ENCODE data around the gene ZNF597. TPM values are rescaled to one million over a fixed set of nuclear protein-coding genes. Genes with fewer than 3 reads are reported as not detected.

The ZNF597 gene
- total RNA-seq, 2 donors from 2014 or later = 2.0 to 3.1 TPM

DNA sequence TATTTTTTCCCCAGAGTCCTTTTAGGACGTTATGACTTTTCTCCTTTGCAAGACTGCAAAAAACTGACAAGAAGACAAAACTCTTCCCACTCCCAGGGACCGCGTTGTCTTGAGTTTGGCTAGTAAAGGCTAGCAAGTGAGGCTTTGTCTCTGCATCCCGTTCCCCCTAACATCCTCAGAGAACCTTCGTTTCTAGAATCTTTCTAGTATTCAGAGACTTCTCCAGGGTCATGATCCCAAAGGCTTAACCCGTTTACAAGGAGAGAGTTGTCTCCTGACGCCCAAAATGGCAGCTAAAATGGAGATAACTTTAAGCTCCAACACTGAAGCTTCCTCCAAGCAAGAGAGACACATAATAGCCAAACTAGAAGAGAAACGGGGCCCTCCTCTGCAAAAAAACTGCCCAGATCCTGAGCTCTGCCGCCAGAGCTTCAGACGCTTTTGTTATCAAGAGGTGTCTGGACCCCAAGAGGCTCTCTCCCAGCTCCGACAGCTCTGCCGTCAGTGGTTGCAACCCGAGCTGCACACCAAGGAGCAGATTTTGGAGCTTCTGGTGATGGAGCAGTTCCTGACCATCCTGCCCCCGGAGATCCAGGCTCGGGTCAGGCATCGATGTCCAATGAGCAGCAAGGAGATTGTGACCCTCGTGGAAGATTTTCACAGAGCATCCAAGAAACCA is 41.4 kb downstream of the ZNF597 start:
- Mint-ChIP-seq H3K36me3 (peaks cover 71 to 78% of the 10 kb centered on the region in 2 donors), H3K9me3 (peaks cover 27 to 29% of the 10 kb centered on the region in 2 donors), H3K27ac (peak overlapping the region; percentile 91 to 94)

DNA sequence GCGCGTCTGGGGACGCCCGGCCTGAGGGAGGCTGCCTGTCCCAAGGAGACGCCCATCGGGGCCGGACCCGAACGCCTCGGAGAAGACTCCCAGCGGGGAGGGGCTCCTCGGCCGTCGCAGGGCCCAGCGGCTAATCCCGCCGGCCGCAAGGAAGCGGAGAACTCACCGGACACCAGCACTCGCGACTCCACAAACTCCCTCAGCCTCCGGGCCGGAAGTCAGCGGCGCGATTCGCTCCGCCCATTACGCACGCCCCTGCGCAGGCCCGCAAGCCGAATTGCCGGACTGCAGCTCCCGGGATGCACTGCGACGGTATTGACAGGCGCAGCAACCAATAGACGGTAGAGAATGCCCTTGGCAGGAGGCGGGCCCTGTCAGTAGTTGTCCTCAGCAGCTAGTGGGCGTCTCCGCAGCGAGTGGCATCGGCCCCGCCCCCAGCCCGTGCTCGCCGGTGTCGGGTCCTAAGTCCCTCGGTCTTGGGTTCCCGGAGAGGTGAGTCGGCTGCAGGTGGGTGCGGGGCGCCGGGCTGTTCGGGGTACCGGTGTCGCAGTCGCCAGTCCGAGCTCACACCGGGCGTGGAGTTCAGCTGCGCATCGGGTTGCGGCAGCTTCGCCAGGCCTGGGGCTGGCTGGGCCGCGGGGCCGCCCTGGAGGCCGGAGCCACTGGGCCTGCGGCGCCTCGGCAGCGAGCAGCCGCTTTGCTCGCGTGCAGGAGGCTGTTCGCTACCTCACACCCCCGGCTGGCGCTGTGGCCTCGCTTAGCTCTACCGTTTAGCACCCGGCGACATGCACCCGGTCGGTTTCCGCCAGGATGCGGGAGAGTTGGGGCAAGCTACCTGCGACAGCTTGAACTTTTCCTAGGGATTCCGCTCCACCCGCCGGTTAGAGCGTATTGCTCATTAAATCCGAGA is 42.3 kb downstream of the ZNF597 start, which contains the start of the genes ZNF174 and ZSCAN32:
Gene ZNF174 (plus strand): TSS at position 437 of the 910 bp plus-strand sequence. CDS start 790 bp downstream, outside the sequence.
Gene ZSCAN32 (minus strand): TSS at position 226 of the 910 bp plus-strand sequence. CDS start 3,447 bp downstream, outside the sequence.
- peak; percentile 99 for DNase-seq (ENCODE audit: low spot score in 2 of 2)
- peak; percentile 99 for ATAC-seq
- Mint-ChIP-seq H3K36me3 (peaks cover 71 to 78% of the 10 kb centered on the region in 2 donors), H3K9me3 (peaks cover 27 to 30% of the 10 kb centered on the region in 2 donors), H3K27ac (peak within 1 kb of the TSS; percentile 91 to 95)

More for the DNA sequence above, 41.4 kb downstream of the ZNF597 start:
- ATAC-seq (no peak), DNase-seq (ENCODE audit: low spot score in 2 of 2) (peak in 1 of 2 donors; percentile 12)

DNA sequence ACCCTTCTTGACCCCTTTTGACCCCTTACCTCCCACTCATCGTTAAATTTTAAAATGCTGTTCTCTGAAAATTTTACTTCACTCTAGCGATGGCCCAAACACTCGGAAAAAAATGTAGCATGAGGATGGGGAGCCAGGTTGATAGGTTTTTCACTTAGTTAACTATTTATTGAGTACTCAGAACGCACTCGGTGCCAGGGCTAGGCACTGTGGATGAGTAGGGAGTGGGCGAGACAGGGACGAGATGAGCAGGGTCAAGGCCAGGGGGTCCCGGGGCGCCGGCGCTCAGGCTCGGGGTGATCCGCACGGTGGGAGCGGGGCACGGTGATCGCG is 42.9 kb downstream of the ZNF597 start:
- peaks cover 27% of the 10 kb centered on the region in 2 donors for H3K9me3 Mint-ChIP-seq
- ATAC-seq = peak in 1 of 2 donors; percentile 51
- peaks cover 71 to 78% of the 10 kb centered on the region in 2 donors for H3K36me3 Mint-ChIP-seq
- H3K27ac Mint-ChIP-seq = peak overlapping the region; percentile 91 to 95
- DNase-seq (ENCODE audit: low spot score in 2 of 2) = no peak

DNA sequence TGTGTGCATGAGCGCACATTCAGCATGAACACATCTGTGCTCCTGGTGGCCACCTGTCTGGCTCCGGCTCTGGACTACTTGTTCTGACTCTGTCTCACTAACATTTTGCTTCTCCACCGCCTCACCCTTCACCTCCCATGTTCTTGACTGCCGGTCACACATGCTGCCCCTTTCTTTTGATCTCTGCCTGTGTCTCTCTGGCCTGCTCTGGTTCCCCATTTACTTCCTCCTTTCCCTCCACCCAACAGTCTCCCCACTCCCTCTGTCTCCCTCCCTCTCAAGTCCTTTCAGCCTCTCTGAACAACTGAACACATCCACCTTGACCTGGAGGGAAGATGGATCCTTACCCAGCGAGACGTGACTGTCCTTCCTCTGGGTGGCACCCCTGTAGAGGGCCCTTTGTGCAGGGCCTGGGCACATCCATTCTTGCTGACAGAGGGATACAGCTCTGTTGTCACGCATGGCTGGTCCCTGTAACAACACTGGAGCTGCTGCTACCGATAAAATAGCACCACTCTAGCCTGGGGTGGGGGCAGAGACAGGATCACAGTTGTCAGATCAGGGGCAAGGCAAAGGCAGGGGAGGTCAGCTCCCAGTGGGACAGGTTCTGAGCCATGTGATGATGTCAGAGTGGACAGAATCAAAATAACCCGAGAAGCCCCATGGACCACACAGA is 53.5 kb downstream of the ZNF597 start:
- H3K9me3 Mint-ChIP-seq = peaks cover 39 to 43% of the 10 kb centered on the region in 2 donors
- DNase-seq (ENCODE audit: low spot score in 2 of 2) = no peak
- peak overlapping the region; percentile 21 to 33 for H3K27ac Mint-ChIP-seq
- ATAC-seq = no peak
- peaks cover 76 to 90% of the 10 kb centered on the region in 2 donors for H3K36me3 Mint-ChIP-seq

DNA sequence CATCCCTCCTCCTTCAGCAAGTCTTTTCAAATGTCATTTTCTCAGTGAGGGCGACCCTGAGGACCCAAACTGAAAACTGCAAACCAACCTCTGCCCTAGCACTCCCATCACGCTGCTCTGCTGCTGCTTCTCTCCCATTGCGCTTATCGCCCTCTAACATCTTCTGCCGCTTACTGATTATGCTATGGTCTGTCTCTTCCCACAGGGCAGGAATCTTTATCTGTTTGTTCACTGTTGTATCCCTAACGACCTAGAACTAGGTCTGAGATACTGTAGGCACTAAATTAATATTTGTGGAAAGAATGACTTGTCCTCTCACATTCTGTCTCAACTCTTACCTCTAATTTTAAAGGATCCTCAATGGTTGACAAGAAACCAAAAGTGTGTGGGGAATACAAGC is 55.0 kb downstream of the ZNF597 start:
- H3K9me3 Mint-ChIP-seq = peaks cover 44 to 45% of the 10 kb centered on the region in 2 donors
- ATAC-seq = no peak
- H3K36me3 Mint-ChIP-seq = peaks cover 78 to 90% of the 10 kb centered on the region in 2 donors

DNA sequence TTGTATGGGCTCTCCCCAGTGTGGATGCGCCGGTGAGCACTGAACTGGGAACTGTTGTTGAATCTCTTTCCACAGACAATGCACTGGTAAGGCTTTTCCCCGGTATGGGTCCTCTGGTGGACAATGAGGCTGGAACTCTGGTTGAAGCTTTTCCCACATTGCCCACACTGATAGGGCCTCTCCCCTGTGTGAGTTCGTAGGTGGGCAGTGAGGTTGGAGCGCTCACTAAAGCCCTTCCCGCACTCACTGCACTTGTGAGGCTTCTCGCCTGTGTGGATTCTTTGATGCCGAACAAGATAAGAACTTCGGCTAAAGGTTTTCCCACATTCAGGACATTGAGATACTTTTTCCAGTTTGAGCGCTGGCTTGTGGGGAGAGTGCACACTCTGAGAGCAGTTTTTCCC is 60.3 kb downstream of the ZNF597 start:
- peaks cover 54 to 64% of the 10 kb centered on the region in 2 donors for H3K9me3 Mint-ChIP-seq
- no peak overlapping the region for H3K27ac Mint-ChIP-seq
- ATAC-seq (no peak), DNase-seq (ENCODE audit: low spot score in 2 of 2) (no peak)
- H3K36me3 Mint-ChIP-seq = peaks cover 91 to 92% of the 10 kb centered on the region in 2 donors

More for the DNA sequence above, 55.0 kb downstream of the ZNF597 start:
- H3K27ac Mint-ChIP-seq = no peak overlapping the region
- no peak for DNase-seq (ENCODE audit: low spot score in 2 of 2)

Other genes with a start within 250 kb of the ZNF597 start
- 10 to 100 TPM in 1 of 2 donors, 1 to 10 TPM in 1; 9.2 to 19.3 TPM for gene ZNF200, start 208.3 kb downstream of the ZNF597 start, total RNA-seq
- under 1 TPM in 1 of 2 donors, not detected in 1; 0.16 TPM for gene MEFV, start 186.9 kb downstream of the ZNF597 start, total RNA-seq
- 10 to 100 TPM; 16.2 to 20.6 TPM for gene ZNF263, start 160.0 kb downstream of the ZNF597 start, total RNA-seq
- gene TIGD7, start 138.1 kb downstream of the ZNF597 start, total RNA-seq = 1 to 10 TPM; 5.4 to 5.9 TPM
- 10 to 100 TPM in 1 of 2 donors, 1 to 10 TPM in 1; 7.4 to 26.0 TPM for gene ZNF75A, start 138.0 kb downstream of the ZNF597 start, total RNA-seq
- not detected for gene OR2C1, start 87.6 kb downstream of the ZNF597 start, total RNA-seq
- 10 to 100 TPM in 1 of 2 donors, 1 to 10 TPM in 1; 7.6 to 14.1 TPM for gene ZSCAN32, start 42.5 kb downstream of the ZNF597 start, total RNA-seq
- gene ZNF174, start 42.3 kb downstream of the ZNF597 start, total RNA-seq = 1 to 10 TPM; 5.2 to 7.7 TPM
- gene NAA60, start 176 bp upstream of the ZNF597 start, total RNA-seq = 10 to 100 TPM; 29.2 to 40.1 TPM
- under 1 TPM in 1 of 2 donors, not detected in 1; 0.25 TPM for gene C16orf90, start 52.0 kb upstream of the ZNF597 start, total RNA-seq
- gene CLUAP1, start 57.5 kb upstream of the ZNF597 start, total RNA-seq = 10 to 100 TPM; 15.5 to 20.0 TPM
- 10 to 100 TPM; 24.6 to 26.2 TPM for gene NLRC3, start 133.9 kb upstream of the ZNF597 start, total RNA-seq
- 10 to 100 TPM; 12.7 to 19.7 TPM for gene SLX4, start 168.1 kb upstream of the ZNF597 start, total RNA-seq
- gene DNASE1, start 211.2 kb upstream of the ZNF597 start, total RNA-seq = 10 to 100 TPM; 17.5 to 29.5 TPM

Data from activated naive CD4-positive, alpha-beta T cell treated with anti-CD3 and anti-CD28 coated beads, Interleukin-2, amount 50 U/mL, for 72 hours (primary cell).